ENCODE data around the gene NTRK3.

The NTRK3 gene

GRCh38 chr15:88256279-88257230 is at the start of gene NTRK3:
Gene NTRK3 (minus strand): TSS chr15:88256739. CDS start chr15:88256153, 586 bp downstream.
- DNase-seq: no peak

GRCh38 chr15:88303395-88303794 is 46.9 kb upstream of the NTRK3 start:
- no peak for DNase-seq

GRCh38 chr15:88302373-88302772 is 45.8 kb upstream of the NTRK3 start:
- no peak for DNase-seq

- DNase-seq: no peak
These were observed 44.8 kb upstream of the NTRK3 start for GRCh38 chr15:88301311-88301710.

GRCh38 chr15:88300861-88301260 is 44.3 kb upstream of the NTRK3 start:
- no peak for DNase-seq

- DNase-seq: no peak
These were observed 43.5 kb upstream of the NTRK3 start for GRCh38 chr15:88300089-88300488.

- no peak for DNase-seq
These were observed 43.0 kb upstream of the NTRK3 start for GRCh38 chr15:88299497-88299896.

- DNase-seq: no peak
These were observed 32.1 kb upstream of the NTRK3 start for GRCh38 chr15:88288661-88289060.

- DNase-seq: no peak
These were observed 31.7 kb upstream of the NTRK3 start for GRCh38 chr15:88288206-88288605.

GRCh38 chr15:88284318-88284998 is 27.9 kb upstream of the NTRK3 start:
- no peak for DNase-seq

GRCh38 chr15:88282614-88283013 is 26.1 kb upstream of the NTRK3 start:
- DNase-seq: no peak

- DNase-seq: no peak
These were observed 20.4 kb upstream of the NTRK3 start for GRCh38 chr15:88276821-88277410.

- no peak for DNase-seq
These were observed 19.3 kb upstream of the NTRK3 start for GRCh38 chr15:88275804-88276203.

GRCh38 chr15:88274553-88275460 is 18.3 kb upstream of the NTRK3 start:
- DNase-seq: peak; percentile 83

- no peak for DNase-seq
These were observed 15.9 kb upstream of the NTRK3 start for GRCh38 chr15:88272421-88272820.

GRCh38 chr15:88269356-88270062 is 13.0 kb upstream of the NTRK3 start:
- no peak for DNase-seq

GRCh38 chr15:88267720-88268119 is 11.2 kb upstream of the NTRK3 start:
- no peak for DNase-seq

- DNase-seq: no peak
These were observed 9.6 kb upstream of the NTRK3 start for GRCh38 chr15:88266170-88266569.

GRCh38 chr15:88264622-88265021 is 8.1 kb upstream of the NTRK3 start:
- no peak for DNase-seq

GRCh38 chr15:88262064-88262463 is 5.5 kb upstream of the NTRK3 start:
- no peak for DNase-seq

- DNase-seq: no peak
These were observed 1.6 kb upstream of the NTRK3 start for GRCh38 chr15:88258093-88258641.

Data from activated effector memory CD4-positive, alpha-beta T cell treated with anti-CD3 and anti-CD28 coated beads, Interleukin-2, amount 50 U/mL, for 16 hours (primary cell).